Measurements from ENCODE around the gene LGR4. TPM values are rescaled to one million over a fixed set of nuclear protein-coding genes. Genes with fewer than 3 reads are reported as not detected.
"Not testable (repeated sequence)": the region's sequence is repeated elsewhere in the genome, so short reads cannot be mapped to it uniquely, and the experiment has no call there.

LGR4 gene
- polyA plus RNA-seq, 1 experiment = 7.6 TPM

DNA sequence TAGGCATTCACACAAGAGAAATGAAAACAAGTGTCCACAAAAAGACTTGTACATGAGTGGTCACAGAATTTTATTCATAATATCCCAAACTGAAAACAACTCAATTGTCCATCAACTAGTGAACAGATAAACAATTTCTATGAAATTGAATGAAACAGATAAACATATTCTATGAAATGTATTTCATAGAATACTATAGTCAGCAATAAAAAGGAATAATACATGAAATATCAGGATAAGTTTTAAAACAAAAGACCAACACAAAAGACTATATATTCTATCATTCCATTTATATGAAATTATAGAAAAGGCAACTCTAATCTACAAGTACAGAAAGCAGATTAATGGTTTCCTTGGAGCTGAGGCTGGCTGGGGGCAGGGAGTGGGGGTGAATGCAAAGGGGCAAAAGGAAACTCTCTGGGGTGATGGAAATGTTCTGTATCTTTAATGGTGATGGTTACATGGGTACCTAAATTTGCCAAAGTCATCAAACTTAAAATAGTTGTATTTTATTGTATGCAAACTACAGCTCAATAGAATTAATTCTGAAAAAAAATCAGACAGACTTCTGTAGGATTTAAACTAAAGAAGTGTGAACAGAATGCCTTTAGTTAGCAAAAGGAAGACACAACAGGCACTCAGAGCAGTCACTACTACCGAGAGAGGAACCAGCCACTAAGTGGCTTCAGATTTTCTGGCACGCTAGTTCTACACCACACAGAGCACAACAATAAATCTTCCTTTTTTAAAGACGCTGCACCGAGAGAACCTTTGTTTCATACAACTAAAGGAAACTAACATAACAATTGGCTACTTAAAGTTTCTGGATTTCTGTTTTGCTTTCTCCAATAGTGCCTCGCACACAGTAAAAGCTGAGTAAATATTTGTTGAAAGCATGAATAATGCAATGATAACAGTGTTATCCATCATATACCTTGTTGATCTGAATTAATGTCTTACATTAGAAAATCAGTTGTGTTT is 124.9 kb downstream of the LGR4 start:
- POLR2A ChIA-PET = no interaction called here
- H3K27me3 ChIP-seq (ENCODE audit: control insufficient read depth, insufficient read depth, low read length) = no peaks in the 10 kb centered on the region
- DNase-seq (ENCODE audit: low read depth) = no peak
- H3K36me3 ChIP-seq (ENCODE audit: control insufficient read depth, insufficient read depth, low read length) = no peaks in the 10 kb centered on the region
- TF ChIP-seq, protein P1, sequence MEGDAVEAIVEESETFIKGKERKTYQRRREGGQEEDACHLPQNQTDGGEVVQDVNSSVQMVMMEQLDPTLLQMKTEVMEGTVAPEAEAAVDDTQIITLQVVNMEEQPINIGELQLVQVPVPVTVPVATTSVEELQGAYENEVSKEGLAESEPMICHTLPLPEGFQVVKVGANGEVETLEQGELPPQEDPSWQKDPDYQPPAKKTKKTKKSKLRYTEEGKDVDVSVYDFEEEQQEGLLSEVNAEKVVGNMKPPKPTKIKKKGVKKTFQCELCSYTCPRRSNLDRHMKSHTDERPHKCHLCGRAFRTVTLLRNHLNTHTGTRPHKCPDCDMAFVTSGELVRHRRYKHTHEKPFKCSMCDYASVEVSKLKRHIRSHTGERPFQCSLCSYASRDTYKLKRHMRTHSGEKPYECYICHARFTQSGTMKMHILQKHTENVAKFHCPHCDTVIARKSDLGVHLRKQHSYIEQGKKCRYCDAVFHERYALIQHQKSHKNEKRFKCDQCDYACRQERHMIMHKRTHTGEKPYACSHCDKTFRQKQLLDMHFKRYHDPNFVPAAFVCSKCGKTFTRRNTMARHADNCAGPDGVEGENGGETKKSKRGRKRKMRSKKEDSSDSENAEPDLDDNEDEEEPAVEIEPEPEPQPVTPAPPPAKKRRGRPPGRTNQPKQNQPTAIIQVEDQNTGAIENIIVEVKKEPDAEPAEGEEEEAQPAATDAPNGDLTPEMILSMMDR (IDR thresholded peaks at IDR 0.05; ENCODE audit: insufficient read depth, low read depth, low read length) = no peak
- no peak overlapping the region for H3K4me3 ChIP-seq (ENCODE audit: low read depth, low read length)
- CTCF ChIA-PET = interaction anchor here (0.7 kb wide), 1 partner anchor 164 kb away, joined by 3 read pairs; no protein-coding TSS in a partner anchor

DNA sequence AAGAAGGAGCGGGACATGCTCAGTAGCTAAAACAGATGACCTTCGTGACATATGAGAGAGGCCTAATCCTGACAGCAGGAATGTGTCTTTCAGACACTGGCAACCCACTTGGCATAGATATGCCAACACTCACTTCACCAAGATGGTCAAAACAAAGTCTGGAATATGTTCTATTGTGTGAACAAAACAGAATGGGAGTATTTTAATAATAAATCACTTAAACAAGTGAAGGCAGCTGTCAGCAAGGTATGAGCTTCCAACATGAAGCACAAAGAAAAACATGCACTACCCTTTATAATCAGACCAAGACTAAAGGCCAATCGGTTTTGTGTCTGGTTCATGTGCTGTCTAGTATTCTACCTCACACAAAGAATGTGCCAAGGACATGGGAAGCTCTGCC is 132.6 kb downstream of the LGR4 start:
- TF ChIP-seq, protein P1 (IDR thresholded peaks at IDR 0.05; ENCODE audit: insufficient read depth, low read depth, low read length) = no peak
- Histone ChIP-seq H3K36me3 (ENCODE audit: control insufficient read depth, insufficient read depth, low read length) (no peaks in the 10 kb centered on the region), H3K27me3 (ENCODE audit: control insufficient read depth, insufficient read depth, low read length) (no peaks in the 10 kb centered on the region), H3K4me3 (ENCODE audit: low read depth, low read length) (no peak overlapping the region)
- ChIA-PET POLR2A (no interaction called here), CTCF (interaction anchor here (1.1 kb wide), 1 partner anchor 11 kb away, joined by 3 read pairs; no protein-coding TSS in a partner anchor)
- no peak for DNase-seq (ENCODE audit: low read depth)

DNA sequence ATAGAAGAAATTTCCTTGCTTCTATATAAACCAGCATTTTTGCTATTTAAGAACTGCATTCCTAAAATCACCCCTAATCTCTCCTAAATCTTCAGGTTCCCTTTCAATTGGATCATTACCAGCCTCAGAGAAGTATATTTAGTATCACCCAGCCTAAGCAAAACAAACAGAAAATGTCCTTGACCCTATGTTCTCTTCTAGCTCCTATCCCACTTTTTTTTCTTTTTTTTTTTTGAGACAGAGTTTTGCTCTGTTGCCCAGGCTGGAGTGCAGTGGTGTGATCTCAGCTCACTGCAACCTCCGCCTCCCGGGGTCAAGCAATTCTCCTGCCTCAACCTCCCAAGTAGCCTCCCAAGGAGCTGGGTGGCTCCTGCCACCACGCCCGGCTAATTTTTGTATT is 137.8 kb downstream of the LGR4 start:
- H3K27me3 ChIP-seq (ENCODE audit: control insufficient read depth, insufficient read depth, low read length); DNase-seq (ENCODE audit: low read depth): not testable (repeated sequence)

DNA sequence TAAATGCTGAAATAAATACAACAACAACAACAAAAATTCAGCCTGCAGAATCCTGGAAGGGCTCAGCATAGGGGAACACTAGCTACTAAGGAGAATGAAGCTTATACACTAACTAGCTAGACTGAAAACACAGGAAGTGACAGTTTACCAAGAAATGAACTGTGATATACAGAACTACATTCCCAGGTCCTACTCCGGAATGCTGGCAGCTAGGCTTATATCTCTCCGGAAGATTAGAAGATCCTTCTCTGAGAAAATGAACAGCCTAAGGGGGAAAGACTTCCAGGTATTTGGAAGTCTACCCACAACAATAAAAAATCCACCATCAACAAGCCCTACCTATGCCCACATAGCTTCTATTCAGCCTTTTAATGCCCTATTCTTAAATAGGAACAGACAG is 140.6 kb downstream of the LGR4 start:
- Histone ChIP-seq H3K4me3 (ENCODE audit: low read depth, low read length) (no peak overlapping the region), H3K36me3 (ENCODE audit: control insufficient read depth, insufficient read depth, low read length) (no peaks in the 10 kb centered on the region), H3K27me3 (ENCODE audit: control insufficient read depth, insufficient read depth, low read length) (no peaks in the 10 kb centered on the region)
- POLR2A ChIA-PET = no interaction called here
- TF ChIP-seq, protein P1 (IDR thresholded peaks at IDR 0.05; ENCODE audit: insufficient read depth, low read depth, low read length) = no peak
- CTCF ChIA-PET = interaction anchor here (0.8 to 0.9 kb wide), 2 partner anchors 9 to 23 kb away, joined by 3 read pairs; no protein-coding TSS in a partner anchor
- DNase-seq (ENCODE audit: low read depth) = no peak

More for the DNA sequence above, 137.8 kb downstream of the LGR4 start:
- H3K36me3 ChIP-seq (ENCODE audit: control insufficient read depth, insufficient read depth, low read length); H3K4me3 ChIP-seq (ENCODE audit: low read depth, low read length); POLR2A ChIA-PET; CTCF ChIA-PET: not testable (repeated sequence)

DNA sequence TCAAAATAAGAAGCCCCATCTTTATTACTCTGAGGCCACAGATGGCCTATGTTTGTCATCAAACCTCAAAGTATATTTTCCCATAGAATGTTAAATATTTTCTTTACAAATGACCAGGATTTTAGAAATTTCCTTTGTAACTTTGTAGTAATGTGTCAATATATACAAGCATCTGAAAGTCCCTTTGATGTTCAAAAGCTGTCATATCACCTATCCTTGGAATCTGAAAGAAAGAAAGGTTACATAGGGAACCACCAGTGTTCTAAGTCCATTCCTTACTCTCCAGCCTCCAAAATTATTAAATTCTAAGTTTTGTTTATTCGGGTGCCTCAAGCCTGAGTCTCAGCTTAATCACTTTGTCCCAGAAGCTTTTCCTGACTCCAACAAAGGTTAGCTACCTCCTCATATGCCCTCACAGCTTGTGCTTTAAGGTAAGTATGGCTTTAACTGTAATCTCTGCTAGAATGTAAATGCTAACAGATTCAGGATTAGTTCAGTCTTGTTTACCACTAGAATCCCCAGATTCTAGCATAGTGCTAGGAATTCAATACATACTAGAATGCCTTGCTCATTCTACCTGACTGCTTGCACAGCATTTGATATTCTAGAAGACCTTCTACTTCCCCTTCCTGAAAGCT is 141.8 kb downstream of the LGR4 start:
- DNase-seq (ENCODE audit: low read depth) = no peak
- TF ChIP-seq, protein P1 (IDR thresholded peaks at IDR 0.05; ENCODE audit: insufficient read depth, low read depth, low read length) = no peak
- H3K36me3 ChIP-seq (ENCODE audit: control insufficient read depth, insufficient read depth, low read length) = no peaks in the 10 kb centered on the region
- ChIA-PET POLR2A (no interaction called here), CTCF (interaction anchor here (1.0 to 1.2 kb wide), 2 partner anchors 34 to 128 kb away, joined by 3 read pairs; no protein-coding TSS in a partner anchor)
- no peak overlapping the region for H3K4me3 ChIP-seq (ENCODE audit: low read depth, low read length)
- no peaks in the 10 kb centered on the region for H3K27me3 ChIP-seq (ENCODE audit: control insufficient read depth, insufficient read depth, low read length)
